Right lobe of liver (tissue), 4 donors: ENCODE measurements around the gene MYO7B.

ENCODE experiments used
- POLR2A ChIP-seq: fragments of 450-650 bp; IDR thresholded peaks from one replicate; pipeline ENCODE4 v1.6.1; 2017; ENCODE audit warnings: antibody characterized with exemption, mild to moderate bottlenecking
- TF ChIP-seq, protein P1 (sequence below), 4 donors: fragments of 200-600 bp in 3 of 4; fragments of 450-650 bp in 1 of 4; IDR thresholded peaks; one replicate each; pipeline versions ENCODE4 v1.5.1 to v1.8.0; 2016 to 2022; ENCODE audit warnings: antibody characterized with exemption in 4 of 4, mild to moderate bottlenecking in 2 of 4
- donor health status: DM: no; HTN: no; CAD: no.
- donor health status: DM: no; HTN: no; CAD: no.
- donor health status: DM: no; HTN: yes; CAD: no.

DNA sequence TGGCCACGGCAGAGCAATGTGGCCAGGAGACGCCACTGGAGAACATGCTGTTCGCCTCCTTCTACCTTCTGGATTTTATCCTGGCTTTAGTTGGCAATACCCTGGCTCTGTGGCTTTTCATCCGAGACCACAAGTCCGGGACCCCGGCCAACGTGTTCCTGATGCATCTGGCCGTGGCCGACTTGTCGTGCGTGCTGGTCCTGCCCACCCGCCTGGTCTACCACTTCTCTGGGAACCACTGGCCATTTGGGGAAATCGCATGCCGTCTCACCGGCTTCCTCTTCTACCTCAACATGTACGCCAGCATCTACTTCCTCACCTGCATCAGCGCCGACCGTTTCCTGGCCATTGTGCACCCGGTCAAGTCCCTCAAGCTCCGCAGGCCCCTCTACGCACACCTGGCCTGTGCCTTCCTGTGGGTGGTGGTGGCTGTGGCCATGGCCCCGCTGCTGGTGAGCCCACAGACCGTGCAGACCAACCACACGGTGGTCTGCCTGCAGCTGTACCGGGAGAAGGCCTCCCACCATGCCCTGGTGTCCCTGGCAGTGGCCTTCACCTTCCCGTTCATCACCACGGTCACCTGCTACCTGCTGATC, 115.4 kb downstream of the MYO7B start:
- TF ChIP-seq, protein P1, sequence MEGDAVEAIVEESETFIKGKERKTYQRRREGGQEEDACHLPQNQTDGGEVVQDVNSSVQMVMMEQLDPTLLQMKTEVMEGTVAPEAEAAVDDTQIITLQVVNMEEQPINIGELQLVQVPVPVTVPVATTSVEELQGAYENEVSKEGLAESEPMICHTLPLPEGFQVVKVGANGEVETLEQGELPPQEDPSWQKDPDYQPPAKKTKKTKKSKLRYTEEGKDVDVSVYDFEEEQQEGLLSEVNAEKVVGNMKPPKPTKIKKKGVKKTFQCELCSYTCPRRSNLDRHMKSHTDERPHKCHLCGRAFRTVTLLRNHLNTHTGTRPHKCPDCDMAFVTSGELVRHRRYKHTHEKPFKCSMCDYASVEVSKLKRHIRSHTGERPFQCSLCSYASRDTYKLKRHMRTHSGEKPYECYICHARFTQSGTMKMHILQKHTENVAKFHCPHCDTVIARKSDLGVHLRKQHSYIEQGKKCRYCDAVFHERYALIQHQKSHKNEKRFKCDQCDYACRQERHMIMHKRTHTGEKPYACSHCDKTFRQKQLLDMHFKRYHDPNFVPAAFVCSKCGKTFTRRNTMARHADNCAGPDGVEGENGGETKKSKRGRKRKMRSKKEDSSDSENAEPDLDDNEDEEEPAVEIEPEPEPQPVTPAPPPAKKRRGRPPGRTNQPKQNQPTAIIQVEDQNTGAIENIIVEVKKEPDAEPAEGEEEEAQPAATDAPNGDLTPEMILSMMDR (IDR thresholded peaks at IDR 0.05) = no peak
- TF ChIP-seq POLR2A = no peak
